Erythroblast (primary cell): ENCODE measurements around the gene ESPN.

Experiments used
- GATA1 ChIP-seq: IDR thresholded peaks from 2 replicates; pipeline ENCODE4 v1.6.1; 2011; ENCODE audit warnings: low read depth, mild to moderate bottlenecking, control low read depth, low read length, moderate library complexity
- POLR2A ChIP-seq: IDR thresholded peaks from 2 replicates; pipeline ENCODE4 v1.6.1; 2011; ENCODE audit warnings: mild to moderate bottlenecking, low read length

DNA sequence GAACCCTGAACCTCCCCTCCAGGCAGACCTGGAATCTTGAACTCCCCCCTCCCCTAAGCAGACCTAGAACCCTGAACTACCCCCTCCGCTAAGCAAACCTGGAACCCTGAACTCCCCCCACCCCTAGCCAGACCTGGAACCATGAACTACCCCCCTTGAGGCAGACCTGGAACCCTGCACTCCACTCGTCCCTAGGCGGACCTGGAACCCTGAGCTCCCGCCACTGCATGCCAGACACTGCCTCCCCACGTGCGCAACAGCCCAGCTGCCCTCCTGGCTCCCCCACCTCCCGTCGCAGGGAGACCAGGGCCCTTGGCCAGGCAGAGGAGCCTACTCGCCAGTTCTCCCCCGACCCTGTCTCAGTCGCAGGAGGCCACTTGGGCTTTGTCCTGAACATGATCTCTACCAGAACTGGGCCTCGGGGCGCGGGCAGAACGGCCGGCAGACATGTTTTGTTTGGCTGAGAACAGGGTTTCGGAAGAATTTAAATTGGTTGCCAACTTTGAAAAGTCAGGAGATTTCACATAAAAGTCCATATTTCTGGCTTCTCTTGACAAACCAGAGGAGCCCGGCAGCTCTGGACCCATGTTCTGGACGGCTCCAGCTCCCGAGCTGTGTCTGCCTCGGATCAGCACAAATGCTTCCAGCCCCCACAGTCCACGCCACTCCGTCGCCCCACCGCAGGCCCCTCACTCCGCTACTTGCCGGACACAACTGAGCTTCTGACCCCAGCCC lies 76.1 kb downstream of the ESPN start:
- TF ChIP-seq POLR2A (no peak), GATA1 (no peak)
